Calu3 (cell line): Measurements from ENCODE around the gene NINJ1. TPM values are rescaled to one million over a fixed set of nuclear protein-coding genes. Genes with fewer than 3 reads are reported as not detected.

Experiments
- BruUV-seq: library from RNA; stranded (reverse); fragments of 400-500 nt; replicated peaks from 2 replicates; lab custom pipeline; 2021; lab: Mats Ljungman, UMichigan
- CTCF ChIA-PET: fragments of 300-600 bp; sonication (Branson Sonifier 250); formaldehyde crosslinking; loops from one replicate; lab custom pipeline; 2022; ENCODE audit warnings: antibody characterized with exemption; lab: Charles Lee
- DNase-seq: peaks from one replicate; pipeline ENCODE4 v3.0.0; 2022
- H3K27ac Mint-ChIP-seq: one replicate; pipeline ENCODE4 v1.8.0; 2022; ENCODE audit warnings: mixed read lengths; ENCODE audit not compliant: unreplicated experiment
- H3K27me3 Mint-ChIP-seq: one replicate; pipeline ENCODE4 v1.8.0; 2022; ENCODE audit warnings: mixed read lengths; ENCODE audit not compliant: unreplicated experiment
- H3K36me3 Mint-ChIP-seq: one replicate; pipeline ENCODE4 v1.8.0; 2022; ENCODE audit warnings: mild to moderate bottlenecking, moderate library complexity, mixed read lengths; ENCODE audit not compliant: insufficient read depth, unreplicated experiment
- H3K4me1 Mint-ChIP-seq: one replicate; pipeline ENCODE4 v1.8.0; 2022; ENCODE audit warnings: mild to moderate bottlenecking, low read depth, mixed read lengths; ENCODE audit not compliant: unreplicated experiment
- H3K4me3 Mint-ChIP-seq: one replicate; pipeline ENCODE4 v1.8.0; 2022; ENCODE audit warnings: mild to moderate bottlenecking, low read depth, moderate library complexity, mixed read lengths; ENCODE audit not compliant: unreplicated experiment
- H3K9me3 Mint-ChIP-seq: one replicate; pipeline ENCODE4 v1.8.0; 2022; ENCODE audit warnings: low read depth, mixed read lengths; ENCODE audit not compliant: unreplicated experiment
- intact Hi-C: fragments of 100-400 bp; cut with micrococcal nuclease; formaldehyde crosslinking; loops from one replicate; pipeline ENCODE4 v1.10.0; 2022; ENCODE audit not compliant: unreplicated experiment
- total RNA-seq: library from RNA; stranded (reverse); gene quantifications from 2 replicates; pipeline ENCODE4 v1.2.3, GENCODE V29; 2022
- TF ChIP-seq, protein P1 (sequence below): fragments of 200-600 bp; IDR thresholded peaks from one replicate; pipeline ENCODE4 v1.8.0; 2022; ENCODE audit warnings: antibody characterized with exemption; ENCODE audit not compliant: unreplicated experiment

Gene NINJ1
- total RNA-seq, 1 experiment from 2014 or later, result 12.6 TPM

DNA sequence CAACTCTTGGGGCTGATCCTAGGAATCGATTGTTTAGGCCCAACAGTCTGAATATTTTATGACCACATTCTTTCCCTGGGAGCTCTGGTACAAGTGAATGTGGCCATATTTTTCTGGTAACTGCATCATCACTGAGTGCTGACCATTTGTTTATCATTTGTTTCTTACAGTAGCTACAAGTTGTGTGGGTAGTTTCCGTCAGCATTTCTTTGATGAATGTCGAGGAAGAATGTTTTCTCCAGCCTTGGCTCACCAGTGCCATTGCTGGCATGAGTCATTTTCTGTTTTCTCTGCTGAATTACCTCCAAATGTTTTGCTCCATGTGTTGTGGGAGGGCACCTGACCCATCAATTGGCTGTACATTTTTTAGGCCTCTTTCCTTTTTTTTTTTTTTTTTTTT lies 52.1 kb downstream of the NINJ1 start:
- TF ChIP-seq, protein P1, sequence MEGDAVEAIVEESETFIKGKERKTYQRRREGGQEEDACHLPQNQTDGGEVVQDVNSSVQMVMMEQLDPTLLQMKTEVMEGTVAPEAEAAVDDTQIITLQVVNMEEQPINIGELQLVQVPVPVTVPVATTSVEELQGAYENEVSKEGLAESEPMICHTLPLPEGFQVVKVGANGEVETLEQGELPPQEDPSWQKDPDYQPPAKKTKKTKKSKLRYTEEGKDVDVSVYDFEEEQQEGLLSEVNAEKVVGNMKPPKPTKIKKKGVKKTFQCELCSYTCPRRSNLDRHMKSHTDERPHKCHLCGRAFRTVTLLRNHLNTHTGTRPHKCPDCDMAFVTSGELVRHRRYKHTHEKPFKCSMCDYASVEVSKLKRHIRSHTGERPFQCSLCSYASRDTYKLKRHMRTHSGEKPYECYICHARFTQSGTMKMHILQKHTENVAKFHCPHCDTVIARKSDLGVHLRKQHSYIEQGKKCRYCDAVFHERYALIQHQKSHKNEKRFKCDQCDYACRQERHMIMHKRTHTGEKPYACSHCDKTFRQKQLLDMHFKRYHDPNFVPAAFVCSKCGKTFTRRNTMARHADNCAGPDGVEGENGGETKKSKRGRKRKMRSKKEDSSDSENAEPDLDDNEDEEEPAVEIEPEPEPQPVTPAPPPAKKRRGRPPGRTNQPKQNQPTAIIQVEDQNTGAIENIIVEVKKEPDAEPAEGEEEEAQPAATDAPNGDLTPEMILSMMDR, result no peak
- H3K4me1 Mint-ChIP-seq, result no peaks in the 10 kb centered on the region
- no peak overlapping the region for H3K4me3 Mint-ChIP-seq
- CTCF ChIA-PET, result interaction anchor here (0.5 to 0.7 kb wide), 4 partner anchors 10 to 348 kb away, joined by 3 to 6 read pairs (median 4); no protein-coding TSS in a partner anchor
- H3K36me3 Mint-ChIP-seq, result no peaks in the 10 kb centered on the region
- H3K27me3 Mint-ChIP-seq, result no peaks in the 10 kb centered on the region
- intact Hi-C loops, result no loop called here
- H3K27ac Mint-ChIP-seq, result no peak overlapping the region
- DNase-seq, result no peak
- no TSS peak for BruUV-seq
- no peaks in the 10 kb centered on the region for H3K9me3 Mint-ChIP-seq

DNA sequence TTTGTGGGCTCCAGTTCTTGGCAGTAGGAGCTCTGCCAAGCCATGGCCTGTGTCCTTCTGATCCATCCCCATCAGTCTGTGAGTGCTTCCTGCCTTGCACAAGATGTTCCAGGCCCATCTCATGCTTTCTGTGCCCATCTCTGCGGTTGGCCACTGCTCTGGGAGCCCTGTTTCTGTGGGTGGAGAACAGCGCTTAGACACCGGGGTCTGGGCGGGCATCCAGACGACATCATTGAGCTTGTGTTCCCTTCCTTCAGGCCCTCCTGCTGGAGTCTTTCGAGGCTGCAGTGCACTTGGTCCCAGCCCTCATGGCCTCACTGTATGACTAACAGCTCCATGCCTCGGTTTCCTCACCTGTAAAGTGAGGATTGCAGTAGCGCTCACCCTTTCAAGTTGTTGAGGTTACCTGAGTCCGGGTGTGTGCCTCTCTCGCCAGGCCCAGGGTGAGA lies 52.9 kb downstream of the NINJ1 start:
- Mint-ChIP-seq H3K9me3 (no peaks in the 10 kb centered on the region), H3K27me3 (no peaks in the 10 kb centered on the region), H3K27ac (no peak overlapping the region), H3K36me3 (no peaks in the 10 kb centered on the region), H3K4me3 (no peak overlapping the region), H3K4me1 (no peaks in the 10 kb centered on the region)
- DNase-seq, result no peak
- CTCF ChIA-PET, result no interaction called here
- intact Hi-C loops, result no loop called here
- TF ChIP-seq, protein P1, result no peak
- no TSS peak for BruUV-seq

DNA sequence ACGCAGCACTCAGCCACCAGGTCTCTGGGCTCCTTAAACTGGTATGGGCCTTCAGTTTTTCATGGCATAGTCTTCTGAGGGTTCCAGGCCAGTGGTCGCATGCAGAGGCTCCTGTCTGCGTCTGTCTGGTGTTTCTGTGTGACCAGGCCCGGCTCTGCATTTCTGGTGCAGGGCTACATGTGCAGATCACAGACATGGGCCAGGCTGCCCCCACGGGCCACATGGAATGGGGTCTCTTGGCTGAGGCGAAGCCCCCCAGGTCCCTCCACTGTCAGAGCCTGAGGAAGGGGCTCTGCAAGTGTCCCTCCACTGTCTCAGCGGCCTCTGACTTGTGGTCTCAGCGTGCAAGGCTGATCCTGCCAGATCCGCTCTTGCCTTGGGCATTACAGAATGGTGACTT lies 53.6 kb downstream of the NINJ1 start:
- Mint-ChIP-seq H3K27ac (no peak overlapping the region), H3K27me3 (no peaks in the 10 kb centered on the region), H3K36me3 (no peaks in the 10 kb centered on the region), H3K4me3 (no peak overlapping the region), H3K9me3 (no peaks in the 10 kb centered on the region), H3K4me1 (no peaks in the 10 kb centered on the region)
- no peak for DNase-seq
- CTCF ChIA-PET, result no interaction called here
- intact Hi-C loops, result no loop called here
- TF ChIP-seq, protein P1, result no peak
- no TSS peak for BruUV-seq

DNA sequence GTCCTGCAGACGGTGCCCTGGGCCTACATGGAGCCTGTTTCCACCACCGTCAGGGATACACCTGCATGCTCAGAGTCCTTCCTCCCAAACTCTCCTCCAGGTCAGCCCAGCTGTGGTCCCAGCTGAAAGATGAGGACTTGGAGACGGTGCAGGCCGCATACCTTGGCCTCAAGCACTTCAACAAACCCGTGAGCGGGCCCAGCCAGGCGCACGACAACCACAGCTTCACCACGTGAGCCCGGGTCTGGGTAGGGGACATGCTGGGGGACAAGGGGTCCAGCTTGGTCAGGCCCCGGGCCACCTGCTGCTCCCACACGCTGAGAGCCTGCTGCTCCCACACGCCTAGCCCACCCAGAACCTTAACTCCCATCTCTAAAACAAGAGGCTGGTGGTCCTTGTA lies 54.7 kb downstream of the NINJ1 start:
- no peaks in the 10 kb centered on the region for H3K4me1 Mint-ChIP-seq
- no TSS peak for BruUV-seq
- no peak overlapping the region for H3K27ac Mint-ChIP-seq

More for the DNA sequence above, 54.7 kb downstream of the NINJ1 start:
- no peak for DNase-seq
- intact Hi-C loops, result no loop called here
- no peaks in the 10 kb centered on the region for H3K27me3 Mint-ChIP-seq
- TF ChIP-seq, protein P1, result no peak
- H3K36me3 Mint-ChIP-seq, result no peaks in the 10 kb centered on the region
- H3K4me3 Mint-ChIP-seq, result no peak overlapping the region
- no peaks in the 10 kb centered on the region for H3K9me3 Mint-ChIP-seq
- CTCF ChIA-PET, result no interaction called here
